Muscle layer of duodenum (tissue), 2 donors: Measurements from ENCODE around the gene THAP7.
"Not testable (repeated sequence)": the region's sequence is repeated elsewhere in the genome, so short reads cannot be mapped to it uniquely, and the experiment has no call there.

Experiments used
- H3K27ac ChIP-seq: one replicate; pipeline ENCODE4 v1.7.0; 2013; ENCODE audit warnings: mild to moderate bottlenecking, low read length
- H3K27me3 ChIP-seq: one replicate; pipeline ENCODE4 v1.7.0; 2013; ENCODE audit warnings: low read depth, mild to moderate bottlenecking, control low read depth, low read length
- H3K36me3 ChIP-seq, 2 donors: one replicate each; pipeline ENCODE4 v1.7.0; 2013; ENCODE audit warnings: low read length in 2 of 2, control low read depth in 1 of 2, mild to moderate bottlenecking in 1 of 2; ENCODE audit not compliant: insufficient read depth in 2 of 2, control insufficient read depth in 1 of 2
- H3K4me1 ChIP-seq, 2 donors: one replicate each; pipeline ENCODE4 v1.7.0; 2013; ENCODE audit warnings: low read length in 2 of 2, mild to moderate bottlenecking in 2 of 2, control low read depth in 1 of 2, moderate library complexity in 1 of 2; ENCODE audit not compliant: insufficient read depth in 2 of 2, control insufficient read depth in 1 of 2
- H3K4me3 ChIP-seq, 2 donors: one replicate each; pipeline ENCODE4 v1.7.0; 2013; ENCODE audit warnings: low read length in 2 of 2, low read depth in 1 of 2, mild to moderate bottlenecking in 1 of 2
- H3K9me3 ChIP-seq, 2 donors: one replicate each; pipeline ENCODE4 v1.7.0; 2013; ENCODE audit warnings: low read length in 2 of 2, control low read depth in 1 of 2, mild to moderate bottlenecking in 1 of 2; ENCODE audit not compliant: control insufficient read depth in 1 of 2
- donor health status: healthy.

The THAP7 gene

DNA sequence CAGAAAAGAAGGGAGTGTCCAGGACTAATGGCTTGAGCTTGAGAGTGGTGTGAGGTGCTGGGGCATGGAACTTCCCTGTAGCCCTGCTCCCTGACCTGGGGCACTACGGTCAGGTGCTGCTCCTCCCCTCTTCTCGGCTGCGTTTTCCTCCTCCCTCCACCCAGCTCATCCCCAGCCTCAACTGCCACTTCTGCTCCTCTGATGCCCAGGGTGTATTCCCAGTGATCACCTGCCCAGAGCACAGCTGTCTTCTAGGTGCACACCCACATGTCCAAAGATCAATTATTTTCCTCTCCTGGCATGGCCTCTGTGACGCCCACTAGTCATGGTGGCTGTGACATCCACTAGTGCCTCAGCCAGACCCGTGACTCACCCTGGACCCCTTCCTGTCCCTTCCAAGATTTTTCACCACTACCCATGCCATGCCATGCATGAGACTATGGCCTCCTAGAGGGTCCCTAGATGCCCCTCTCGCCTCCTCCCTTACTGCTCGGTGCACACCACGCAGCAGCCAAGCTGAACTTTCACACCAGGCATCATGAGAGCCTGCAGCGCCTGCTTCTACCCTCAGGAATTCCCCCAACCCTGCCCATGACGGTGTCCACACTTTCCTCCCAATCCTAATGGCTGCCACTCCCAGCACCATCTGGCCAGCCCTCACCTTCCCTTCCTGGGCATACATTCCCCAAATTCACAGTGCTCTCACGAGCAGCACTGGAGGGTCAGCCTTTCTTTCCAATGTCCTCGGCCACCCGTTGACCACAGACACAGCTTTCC, 14.9 kb upstream of the THAP7 start:
- Histone ChIP-seq H3K9me3 (no peaks in the 10 kb centered on the region), H3K4me1 (peaks cover 4 to 24% of the 10 kb centered on the region in 2 donors), H3K36me3 (no peaks in the 10 kb centered on the region), H3K27me3 (no peaks in the 10 kb centered on the region), H3K4me3 (no peak overlapping the region), H3K27ac (no peak overlapping the region)

GRCh38 chr22:21015466-21016006, 13.6 kb upstream of the THAP7 start:
- H3K27ac ChIP-seq, result no peak overlapping the region
- no peaks in the 10 kb centered on the region for H3K9me3 ChIP-seq
- H3K4me1 ChIP-seq, result peaks cover 4 to 24% of the 10 kb centered on the region in 2 donors
- H3K36me3 ChIP-seq, result no peaks in the 10 kb centered on the region
- no peaks in the 10 kb centered on the region for H3K27me3 ChIP-seq
- no peak overlapping the region for H3K4me3 ChIP-seq

DNA sequence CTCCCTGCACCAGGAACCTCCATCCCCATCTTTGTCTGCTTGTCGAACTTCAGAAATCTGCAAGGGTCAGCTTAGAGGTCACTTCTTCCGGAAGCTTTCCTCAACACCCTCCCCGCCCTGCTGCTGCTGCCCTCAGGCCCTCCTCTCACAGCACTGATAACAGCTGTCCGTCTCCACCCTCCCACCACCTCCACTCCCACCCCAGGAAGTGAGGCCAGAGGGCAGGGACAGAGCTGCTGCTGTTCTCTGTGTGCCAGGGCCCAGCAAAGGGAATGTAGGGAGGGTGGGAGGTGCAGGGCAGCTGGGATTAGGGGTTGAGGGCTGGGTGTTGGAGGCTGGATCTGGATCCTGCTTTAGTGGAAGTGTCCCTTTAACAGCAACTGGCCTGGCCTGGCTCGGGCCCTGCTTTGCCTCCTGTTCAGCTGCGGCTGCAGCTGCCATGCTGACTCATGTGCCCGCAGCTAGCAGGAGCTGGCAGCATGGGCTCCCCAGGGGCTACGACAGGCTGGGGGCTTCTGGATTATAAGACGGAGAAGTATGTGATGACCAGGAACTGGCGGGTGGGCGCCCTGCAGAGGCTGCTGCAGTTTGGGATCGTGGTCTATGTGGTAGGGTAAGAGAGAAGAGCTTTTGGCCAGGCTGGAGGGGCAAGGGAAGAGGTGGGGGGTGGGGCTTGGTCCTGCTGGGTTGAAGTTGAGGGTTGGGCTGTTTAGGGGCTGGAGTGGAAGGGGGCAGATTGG, 13.0 kb upstream of the THAP7 start, which contains the start of gene P2RX6:
TSS of gene P2RX6 (plus strand) at position 440 of the 740 bp plus-strand sequence. CDS start at position 450, 10 bp downstream.
- H3K9me3 ChIP-seq, result no peaks in the 10 kb centered on the region
- H3K27ac ChIP-seq, result no peak within 1 kb of the TSS
- peak within 1 kb of the TSS; percentile 57 to 71 for H3K4me3 ChIP-seq
- H3K4me1 ChIP-seq, result peaks cover 4 to 24% of the 10 kb centered on the region in 2 donors
- H3K36me3 ChIP-seq, result no peaks in the 10 kb centered on the region
- H3K27me3 ChIP-seq, result no peaks in the 10 kb centered on the region

DNA sequence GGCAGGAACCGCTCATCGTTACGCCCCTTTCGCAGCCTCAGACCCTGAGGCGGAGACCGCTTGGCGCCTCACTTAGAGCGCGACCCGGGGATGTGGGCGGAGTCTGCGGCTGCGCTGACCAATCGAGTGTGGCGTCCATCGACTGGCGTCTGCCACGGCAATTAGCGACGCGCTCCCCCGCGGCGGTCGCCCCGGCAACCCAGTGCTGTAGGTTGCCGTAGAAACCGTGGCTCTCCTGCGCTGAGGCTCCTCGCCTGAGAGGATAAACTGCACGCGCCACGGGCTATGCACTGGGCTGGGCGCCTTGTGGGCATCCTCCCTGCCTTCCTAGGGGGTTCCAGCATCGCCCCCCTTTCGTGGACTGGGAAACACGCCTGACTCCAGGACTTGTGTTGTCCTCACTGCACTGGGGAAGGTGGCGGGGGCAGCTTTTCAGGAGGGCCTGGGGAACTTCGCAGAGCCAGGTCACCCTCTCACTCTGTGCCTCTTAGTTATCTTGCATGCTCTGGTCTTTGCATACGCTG, 12.3 kb upstream of the THAP7 start:
- Histone ChIP-seq H3K9me3 (no peaks in the 10 kb centered on the region), H3K4me3 (peak overlapping the region; percentile 57 to 71), H3K4me1 (peaks cover 4 to 24% of the 10 kb centered on the region in 2 donors), H3K27me3 (no peaks in the 10 kb centered on the region), H3K27ac (no peak overlapping the region), H3K36me3 (no peaks in the 10 kb centered on the region)

DNA sequence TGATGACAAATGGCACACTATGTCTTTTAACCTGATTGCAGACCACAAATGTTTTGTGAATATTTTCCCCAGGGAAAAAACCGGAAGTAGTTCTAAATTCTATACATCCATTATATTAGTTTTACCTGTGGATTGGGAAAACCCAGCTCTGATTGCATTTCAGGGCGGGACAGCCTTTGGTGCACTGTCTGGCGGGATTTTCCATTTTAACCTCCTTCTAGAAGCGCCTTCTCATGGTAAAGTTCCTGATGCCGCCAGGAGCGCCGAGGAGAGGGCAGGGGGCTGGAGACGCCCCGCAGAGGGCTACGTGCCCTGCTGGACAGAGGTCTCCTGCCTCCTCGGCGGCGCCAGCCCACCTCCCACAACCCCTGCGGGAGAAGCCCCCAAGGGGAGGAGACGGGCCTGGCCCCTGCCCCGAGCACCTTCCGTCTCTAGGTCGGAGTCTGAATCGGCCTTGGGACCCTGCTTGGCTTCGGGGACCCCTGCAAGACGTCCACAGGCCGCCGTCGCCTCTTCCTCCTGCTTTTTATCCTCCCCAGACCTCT, 11.8 kb upstream of the THAP7 start:
- no peaks in the 10 kb centered on the region for H3K9me3 ChIP-seq
- H3K4me1 ChIP-seq, result peaks cover 4 to 24% of the 10 kb centered on the region in 2 donors
- H3K4me3 ChIP-seq, result peak overlapping the region; percentile 57 to 71
- H3K27ac ChIP-seq, result no peak overlapping the region
- no peaks in the 10 kb centered on the region for H3K36me3 ChIP-seq
- H3K27me3 ChIP-seq, result no peaks in the 10 kb centered on the region

GRCh38 chr22:21012446-21013407, 10.8 kb upstream of the THAP7 start:
- H3K27me3 ChIP-seq, result no peaks in the 10 kb centered on the region
- no peaks in the 10 kb centered on the region for H3K36me3 ChIP-seq
- H3K4me3 ChIP-seq, result no peak overlapping the region
- no peaks in the 10 kb centered on the region for H3K9me3 ChIP-seq
- no peak overlapping the region for H3K27ac ChIP-seq
- peaks cover 4 to 24% of the 10 kb centered on the region in 2 donors for H3K4me1 ChIP-seq

GRCh38 chr22:21010426-21011113, 8.7 kb upstream of the THAP7 start:
- Histone ChIP-seq H3K4me3 (no peak overlapping the region), H3K27me3 (no peaks in the 10 kb centered on the region), H3K36me3 (no peaks in the 10 kb centered on the region)

DNA sequence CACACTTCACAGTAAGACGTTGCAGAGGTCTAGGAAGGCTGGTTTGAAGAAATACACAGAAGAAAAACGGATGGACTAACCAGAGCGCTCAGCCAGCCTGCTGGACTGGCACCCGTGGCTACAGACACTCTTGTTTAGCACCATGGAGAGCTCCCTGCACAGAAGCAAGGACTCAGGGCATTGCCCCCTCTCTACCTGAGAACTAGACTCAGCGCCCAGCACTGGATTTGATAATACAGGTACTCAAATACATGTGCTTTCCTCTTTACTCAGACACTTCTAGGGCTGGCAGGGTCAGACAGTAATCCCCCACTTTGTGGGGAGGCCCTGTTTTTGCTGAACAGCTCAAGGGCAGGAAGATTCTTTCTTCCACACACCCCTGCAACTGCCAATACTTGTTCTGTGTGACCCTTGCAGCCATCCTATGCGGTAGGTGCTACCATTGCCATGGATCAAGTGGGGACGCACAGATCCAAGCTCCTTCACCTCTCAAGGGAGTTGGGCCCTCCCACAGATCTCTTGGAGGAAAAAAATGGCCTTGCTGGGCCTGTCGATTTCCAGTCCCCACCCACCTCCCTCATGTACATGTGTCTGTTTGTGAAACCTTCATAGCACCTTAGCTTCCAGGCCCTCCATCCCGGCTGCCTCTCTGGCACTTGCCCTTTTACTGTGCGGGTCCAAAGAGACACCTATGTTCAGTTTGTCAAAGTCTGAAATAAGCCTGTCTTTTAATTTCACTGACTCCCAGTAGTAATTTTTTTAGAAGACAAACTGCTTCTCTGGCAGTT, 7.9 kb upstream of the THAP7 start:
- no peak overlapping the region for H3K27ac ChIP-seq
- no peaks in the 10 kb centered on the region for H3K9me3 ChIP-seq
- H3K4me1 ChIP-seq, result peaks cover 4 to 12% of the 10 kb centered on the region in 2 donors
- H3K4me3 ChIP-seq, result no peak overlapping the region
- no peaks in the 10 kb centered on the region for H3K27me3 ChIP-seq
- H3K36me3 ChIP-seq, result no peaks in the 10 kb centered on the region

More at GRCh38 chr22:21010426-21011113, 8.7 kb upstream of the THAP7 start:
- peaks cover 4 to 19% of the 10 kb centered on the region in 2 donors for H3K4me1 ChIP-seq
- H3K27ac ChIP-seq, result no peak overlapping the region
- H3K9me3 ChIP-seq, result no peaks in the 10 kb centered on the region

DNA sequence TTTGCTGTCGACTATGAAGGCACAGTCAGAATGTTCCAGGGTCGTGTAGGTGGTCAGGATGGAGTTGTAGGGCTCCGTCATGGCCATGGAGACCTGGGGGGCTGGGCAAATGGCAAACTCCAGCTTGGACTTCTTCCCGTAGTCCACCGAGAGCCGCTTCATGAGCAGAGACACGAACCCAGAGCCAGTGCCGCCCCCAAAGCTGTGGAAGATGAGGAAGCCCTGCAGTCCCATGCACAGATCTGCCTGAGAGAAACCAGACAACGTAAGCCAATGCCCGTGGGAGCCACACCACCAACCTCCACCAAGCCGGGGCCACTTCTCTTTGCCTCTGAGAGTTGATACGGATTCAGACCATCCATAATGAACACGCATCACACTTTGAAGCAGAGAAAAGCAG, 7.3 kb upstream of the THAP7 start:
- not testable (repeated sequence) for H3K9me3 ChIP-seq, H3K27me3 ChIP-seq, H3K4me3 ChIP-seq, H3K36me3 ChIP-seq, H3K4me1 ChIP-seq, H3K27ac ChIP-seq
